HG02642 (cell line): Measurements from ENCODE around the gene ZNF316.
A peak's percentile ranks its signal among the peaks of the same experiment; 100 is the strongest.

Experiments used
- ATAC-seq: cut with Tn5 transposase; IDR thresholded peaks from one replicate; pipeline ENCODE4 v1.9.1; 2021; ENCODE audit warnings: mild to moderate bottlenecking; ENCODE audit not compliant: unreplicated experiment, poor library complexity

The ZNF316 gene

GRCh38 chr7:6636741-6637543, at the start of gene ZNF316:
TSS of gene ZNF316 (plus strand) at chr7:6637318. CDS start at chr7:6642410, 5,092 bp downstream.
- ATAC-seq, result peak; percentile 72

GRCh38 chr7:6588566-6588965, 48.6 kb upstream of the ZNF316 start:
- no peak for ATAC-seq

GRCh38 chr7:6589151-6589828, 47.8 kb upstream of the ZNF316 start:
- ATAC-seq, result no peak

GRCh38 chr7:6589829-6590644, 47.1 kb upstream of the ZNF316 start, which contains the start of gene INTS15:
TSS of gene INTS15 (plus strand) at chr7:6590021. CDS start at chr7:6590284, 263 bp downstream.
- ATAC-seq, result peak; percentile 88

GRCh38 chr7:6590645-6591110, 46.4 kb upstream of the ZNF316 start:
- peak; percentile 22 for ATAC-seq

- ATAC-seq, result no peak
Measured at GRCh38 chr7:6600093-6600492, 37.0 kb upstream of the ZNF316 start.

- ATAC-seq, result no peak
Measured at GRCh38 chr7:6604458-6604857, 32.7 kb upstream of the ZNF316 start.

- ATAC-seq, result no peak
Measured at GRCh38 chr7:6606866-6607583, 30.1 kb upstream of the ZNF316 start.

GRCh38 chr7:6607651-6608051, 29.5 kb upstream of the ZNF316 start:
- ATAC-seq, result no peak

GRCh38 chr7:6608081-6608480, 29.0 kb upstream of the ZNF316 start:
- ATAC-seq, result no peak

GRCh38 chr7:6608794-6609193, 28.3 kb upstream of the ZNF316 start:
- no peak for ATAC-seq

- no peak for ATAC-seq
Measured at GRCh38 chr7:6612819-6613218, 24.3 kb upstream of the ZNF316 start.

- ATAC-seq, result no peak
Measured at GRCh38 chr7:6613706-6614105, 23.4 kb upstream of the ZNF316 start.

- no peak for ATAC-seq
Measured at GRCh38 chr7:6614953-6615722, 22.0 kb upstream of the ZNF316 start, which contains the start of gene ZNF853. TSS of gene ZNF853 (plus strand) at chr7:6615610. CDS start at chr7:6616175, 565 bp downstream.

- no peak for ATAC-seq
Measured at GRCh38 chr7:6615723-6616555, 21.2 kb upstream of the ZNF316 start.

GRCh38 chr7:6616854-6617643, 20.1 kb upstream of the ZNF316 start:
- ATAC-seq, result no peak

- ATAC-seq, result no peak
Measured at GRCh38 chr7:6618621-6619020, 18.5 kb upstream of the ZNF316 start.

- no peak for ATAC-seq
Measured at GRCh38 chr7:6619961-6620360, 17.2 kb upstream of the ZNF316 start.
